Vein endothelial cell (primary cell): ENCODE measurements around the gene SYCE1. TPM values are rescaled to one million over a fixed set of nuclear protein-coding genes. Genes with fewer than 3 reads are reported as not detected.

ENCODE experiments used
- total RNA-seq: library from RNA; depleted of rRNA; stranded (reverse); fragments of >200 nt; gene quantifications from 2 replicates; pipeline ENCODE4 v1.2.3, GENCODE V29; 2012

The SYCE1 gene
- 0.33 TPM in 1 of 2 replicates, not detected in the other for total RNA-seq

DNA sequence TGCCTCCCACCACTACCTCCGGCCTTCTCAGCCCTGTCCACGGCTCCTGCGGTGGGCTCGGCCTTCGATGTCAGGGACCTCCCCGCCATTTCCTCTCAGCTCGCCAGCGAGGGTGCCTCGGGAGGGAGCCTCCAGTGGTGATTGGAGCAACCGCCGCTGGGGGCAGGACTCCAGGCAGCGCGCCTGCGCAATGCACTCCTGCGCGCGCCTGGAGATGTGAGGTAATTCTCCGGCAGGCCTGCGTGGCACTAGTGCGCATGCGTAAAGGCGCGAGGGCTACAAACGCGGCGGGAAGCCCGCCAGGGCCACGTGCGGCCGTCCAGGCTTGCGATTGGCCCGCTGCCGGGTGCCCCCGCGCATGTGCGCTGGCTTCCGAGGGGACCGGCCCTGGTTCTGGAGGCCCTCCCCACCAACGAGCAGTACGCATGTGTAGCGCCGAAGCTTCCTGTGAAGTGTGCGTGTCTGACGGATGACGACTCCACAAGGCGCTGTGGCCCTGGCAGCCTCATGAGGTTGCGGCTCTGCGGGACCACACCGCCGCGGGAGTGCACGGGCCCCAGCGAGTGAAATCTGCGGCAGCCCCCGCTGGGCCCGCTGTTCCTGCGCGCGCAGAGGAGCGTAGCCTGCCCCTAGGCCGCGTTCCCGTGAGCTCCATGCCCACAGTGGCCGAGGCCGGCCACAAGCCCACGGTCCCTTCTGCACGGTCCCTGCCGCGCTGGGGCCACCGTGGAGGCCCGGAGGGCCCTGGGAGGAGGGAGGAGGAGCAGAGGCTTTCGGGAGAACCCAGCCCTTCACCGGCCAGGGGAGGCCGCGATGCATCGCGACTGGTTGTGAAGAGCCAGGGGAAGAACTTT, at the start of gene SYCE1:
SYCE1 (minus strand) TSS at position 143 of the 854 bp plus-strand sequence; CDS start at position 89, 54 bp downstream.

DNA sequence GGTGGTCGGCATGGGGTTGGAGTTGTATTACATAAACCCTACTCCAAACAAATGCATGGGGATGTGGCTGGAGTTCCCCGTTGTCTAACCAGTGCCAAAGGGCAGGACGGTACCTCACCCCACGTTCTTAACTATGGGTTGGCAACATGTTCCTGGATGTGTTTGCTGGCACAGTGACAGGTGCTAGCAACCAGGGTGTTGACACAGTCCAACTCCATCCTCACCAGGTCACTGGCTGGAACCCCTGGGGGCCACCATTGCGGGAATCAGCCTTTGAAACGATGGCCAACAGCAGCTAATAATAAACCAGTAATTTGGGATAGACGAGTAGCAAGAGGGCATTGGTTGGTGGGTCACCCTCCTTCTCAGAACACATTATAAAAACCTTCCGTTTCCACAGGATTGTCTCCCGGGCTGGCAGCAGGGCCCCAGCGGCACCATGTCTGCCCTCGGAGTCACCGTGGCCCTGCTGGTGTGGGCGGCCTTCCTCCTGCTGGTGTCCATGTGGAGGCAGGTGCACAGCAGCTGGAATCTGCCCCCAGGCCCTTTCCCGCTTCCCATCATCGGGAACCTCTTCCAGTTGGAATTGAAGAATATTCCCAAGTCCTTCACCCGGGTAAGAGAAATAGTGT, 38.3 kb downstream of the SYCE1 start, which contains the start of gene CYP2E1:
CYP2E1 (plus strand) TSS at position 407 of the 632 bp plus-strand sequence; CDS start at position 440, 33 bp downstream.

Other genes with a start within 250 kb of the SYCE1 start
- not detected in 2 replicates for gene CALY, start 228.7 kb downstream of the SYCE1 start, total RNA-seq
- not detected in 2 replicates for gene PRAP1, start 218.2 kb downstream of the SYCE1 start, total RNA-seq
- gene FUOM, start 207.6 kb downstream of the SYCE1 start, total RNA-seq, result 22.4 and 28.4 TPM in 2 replicates
- gene ECHS1, start 192.2 kb downstream of the SYCE1 start, total RNA-seq, result 79.3 and 83.0 TPM in 2 replicates
- 4.8 and 5.9 TPM in 2 replicates for gene PAOX, start 186.3 kb downstream of the SYCE1 start, total RNA-seq
- gene MTG1, start 171.4 kb downstream of the SYCE1 start, total RNA-seq, result 35.3 and 40.5 TPM in 2 replicates
- not detected in 2 replicates for gene SPRN, start 141.0 kb downstream of the SYCE1 start, total RNA-seq
- gene SCART1, start 111.6 kb downstream of the SYCE1 start, total RNA-seq, result 1.3 and 1.6 TPM in 2 replicates
- gene CYP2E1, start 38.2 kb downstream of the SYCE1 start, total RNA-seq, result 0.76 and 1.3 TPM in 2 replicates
- not detected in 2 replicates for gene FRG2B, start 61.2 kb upstream of the SYCE1 start, total RNA-seq